HepG2 (cell line): Measurements from ENCODE around the gene CHN1. TPM values are rescaled to one million over a fixed set of nuclear protein-coding genes. Genes with fewer than 3 reads are reported as not detected.

Experiments
- ATAC-seq: fragments of 200-7000 bp; cut with Tn5 transposase; 3 replicates; pipeline ENCODE4 v1.9.1; 2020; ENCODE audit warnings: mild to moderate bottlenecking, moderate library complexity
- BruUV-seq: library from RNA; stranded (reverse); fragments of 400-500 nt; replicated peaks from 2 replicates; lab custom pipeline; 2021; lab: Mats Ljungman, UMichigan
- CTCF ChIA-PET: fragments of 300-600 bp; formaldehyde crosslinking; extraction: SDS; loops from one replicate; lab custom pipeline; 2021; ENCODE audit warnings: low total read pairs, inconsistent platforms, low intra/inter-chr PET ratio; lab: Yijun Ruan, JAX
- POLR2A ChIA-PET: fragments of 350-600 bp; sonication (Branson Sonifier 250); formaldehyde crosslinking; loops from one replicate; lab custom pipeline; 2020; ENCODE audit warnings: antibody characterized with exemption, inconsistent platforms; lab: Yijun Ruan, JAX
- DNase-seq: peaks from one replicate; pipeline ENCODE4 v3.0.0-alpha.2; 2015; ENCODE audit warnings: low spot score
- FAIRE-seq: peaks from 3 replicates; lab custom pipeline; 2011; peaks lifted over from hg19 to GRCh38; lab: Jason Lieb, UNC
- H2AFZ ChIP-seq: one replicate; pipeline ENCODE4 v1.6.1; 2011; ENCODE audit warnings: low read length, inconsistent platforms
- H3K27ac ChIP-seq: fragments of 300-600 bp; 3 replicates; pipeline ENCODE4 v1.8.0; 2011; ENCODE audit warnings: mixed run types, mild to moderate bottlenecking, mixed read lengths, low read length, inconsistent platforms; ENCODE audit not compliant: insufficient read depth; ENCODE audit errors: extremely low read length
- H3K27me3 ChIP-seq, 2 experiments: fragments of 200-600 bp in 1 of 2; 2 replicates in 1 of 2; 3 replicates in 1 of 2; pipeline versions ENCODE4 v1.6.0 to v1.8.0; 2011; ENCODE audit warnings: low read length in 2 of 2, mild to moderate bottlenecking in 2 of 2, moderate library complexity in 2 of 2, inconsistent platforms in 1 of 2; ENCODE audit not compliant: insufficient read depth in 2 of 2, control insufficient read depth in 1 of 2
- H3K36me3 ChIP-seq, 2 experiments: fragments of 200-600 bp in 1 of 2; replicated peaks in 1 of 2; 2 replicates in 1 of 2; 3 replicates in 1 of 2; pipeline versions ENCODE4 v1.5.1 to v1.8.0; 2011; ENCODE audit warnings: low read length in 2 of 2, inconsistent platforms in 1 of 2; ENCODE audit not compliant: insufficient read depth in 2 of 2, control insufficient read depth in 1 of 2
- H3K4me1 ChIP-seq: 2 replicates; pipeline ENCODE4 v1.5.1; 2012; ENCODE audit warnings: low read length, inconsistent platforms; ENCODE audit not compliant: insufficient read depth
- H3K4me2 ChIP-seq: 2 replicates; pipeline ENCODE4 v1.6.0; 2011; ENCODE audit warnings: low read depth, low read length, inconsistent platforms
- H3K4me3 ChIP-seq, 3 experiments: fragments of 200-600 bp in 1 of 3; sonication (generic), shearing (Covaris generic) in 1 of 3; replicated peaks in 1 of 3; 2 replicates each; pipeline ENCODE4 v1.5.1; 2011 to 2016; ENCODE audit warnings: low read length in 3 of 3, inconsistent platforms in 2 of 3, low read depth in 2 of 3, mild to moderate bottlenecking in 2 of 3, control low read depth in 1 of 3, mixed read lengths in 1 of 3; ENCODE audit not compliant: insufficient read depth in 1 of 3
- H3K79me2 ChIP-seq: one replicate; pipeline ENCODE4 v1.6.1; 2011; ENCODE audit warnings: low read length, inconsistent platforms; ENCODE audit not compliant: insufficient read depth
- H3K9ac ChIP-seq: 2 replicates; pipeline ENCODE4 v1.6.0; 2011; ENCODE audit warnings: mild to moderate bottlenecking, low read depth, low read length, inconsistent platforms; ENCODE audit not compliant: insufficient read depth
- H3K9me3 ChIP-seq: 2 replicates; pipeline ENCODE4 v1.5.1; 2012; ENCODE audit warnings: mild to moderate bottlenecking, low read length
- H4K20me1 ChIP-seq: 2 replicates; pipeline ENCODE4 v1.6.0; 2011; ENCODE audit warnings: inconsistent platforms, mild to moderate bottlenecking, low read length, moderate library complexity; ENCODE audit not compliant: insufficient read depth
- ARNT2 ChIP-seq: sonication (generic); formaldehyde crosslinking; IDR thresholded peaks from 2 replicates; pipeline ENCODE4 v1.8.0; 2022; ENCODE audit warnings: mild to moderate bottlenecking, low read depth, missing genetic modification reagents, moderate library complexity
- ARNTL ChIP-seq: sonication (generic); formaldehyde crosslinking; IDR thresholded peaks from 2 replicates; pipeline ENCODE4 v1.4.0; 2020; ENCODE audit warnings: mild to moderate bottlenecking, missing genetic modification reagents
- HOXA7 ChIP-seq: sonication (generic); formaldehyde crosslinking; IDR thresholded peaks from 2 replicates; pipeline ENCODE4 v1.8.1; 2022; ENCODE audit warnings: mild to moderate bottlenecking, missing genetic modification reagents, moderate library complexity
- HOXD1 ChIP-seq: sonication (generic); formaldehyde crosslinking; IDR thresholded peaks from 2 replicates; pipeline ENCODE4 v1.5.0; 2020; ENCODE audit warnings: missing genetic modification reagents
- NFYB ChIP-seq: sonication (generic); formaldehyde crosslinking; IDR thresholded peaks from 2 replicates; pipeline ENCODE4 v1.4.0; 2020; ENCODE audit warnings: missing genetic modification reagents
- WIZ ChIP-seq: sonication (generic); formaldehyde crosslinking; IDR thresholded peaks from 2 replicates; pipeline ENCODE4 v1.5.1; 2020; ENCODE audit warnings: mild to moderate bottlenecking, missing genetic modification reagents
- ZNF10 ChIP-seq: sonication (generic); formaldehyde crosslinking; IDR thresholded peaks from 2 replicates; pipeline ENCODE4 v1.4.0; 2020; ENCODE audit warnings: mild to moderate bottlenecking, low read depth, missing genetic modification reagents, borderline replicate concordance
- ZNF512 ChIP-seq: sonication (generic); formaldehyde crosslinking; IDR thresholded peaks from 2 replicates; pipeline ENCODE4 v1.4.0; 2020; ENCODE audit warnings: mild to moderate bottlenecking, missing genetic modification reagents
- ZSCAN31 ChIP-seq: sonication (generic); formaldehyde crosslinking; IDR thresholded peaks from 2 replicates; pipeline ENCODE4 v1.5.0; 2020; ENCODE audit warnings: low read depth, mild to moderate bottlenecking, missing genetic modification reagents
- WGBS: methylation state at CpG from one replicate; pipeline ENCODE4 v1.1.6; 2017; ENCODE audit warnings: low lambda C conversion rate; 5-methylcytosine and 5-hydroxymethylcytosine counted together
- in situ Hi-C: cut with HindIII; loops from 2 replicates; pipeline ENCODE4 v1.10.0; 2017; ENCODE audit warnings: low pct_unique_long_range_greater_than_20kb; ENCODE audit not compliant: extremely low pct_ligation_motif_present
- intact Hi-C: fragments of 100-400 bp; cut with micrococcal nuclease; formaldehyde crosslinking; loops from one replicate; pipeline ENCODE4 v1.10.0; 2022; ENCODE audit not compliant: unreplicated experiment
- polyA plus RNA-seq, 8 experiments: library from polyadenylated mRNA; depleted of rRNA in 3 of 8; stranded (reverse) in 7 of 8; unstranded in 1 of 8; fragments of >200 nt; fragmentation: Illumina TruSeq in 4 of 8; extraction: Trizol in 4 of 8; gene quantifications; 2 replicates each; pipeline versions ENCODE4 v1.2.1 to v1.2.3, GENCODE V29; 2011 to 2016; ENCODE audit warnings: low read depth in 4 of 8, missing spikeins in 1 of 8, mixed read lengths in 1 of 8; ENCODE audit not compliant: insufficient read depth in 1 of 8
- total RNA-seq, 5 experiments: library from RNA; depleted of rRNA; stranded (reverse); fragments of >200 nt; fragmentation: Illumina TruSeq; extraction: Trizol; gene quantifications; 2 replicates each; pipeline ENCODE4 v1.2.3, GENCODE V29; 2016; ENCODE audit warnings: low read depth in 1 of 5

CHN1 gene
- total and polyA plus RNA-seq, 2 of the 13 experiments (the other 11 are each of a cell fraction or from before 2014, with no cell fraction given): 2.8 to 3.5 TPM

GRCh38 chr2:174951745-174952144 lies 53.4 kb downstream of the CHN1 start:
- Histone ChIP-seq H3K4me2 (no peak overlapping the region), H3K9me3 (no peaks in the 10 kb centered on the region), H2AFZ (no peak overlapping the region), H3K27me3 (no peaks in the 10 kb centered on the region), H3K4me3 (no peak overlapping the region), H3K79me2 (no peaks in the 10 kb centered on the region), H3K9ac (no peak overlapping the region), H4K20me1 (no peaks in the 10 kb centered on the region), H3K36me3 (no peaks in the 10 kb centered on the region), H3K27ac (no peak overlapping the region), H3K4me1 (peaks cover 6% of the 10 kb centered on the region; the same call in 1 of the 2 replicates)
- ChIA-PET CTCF (no interaction called here), POLR2A (no interaction called here)
- TF ChIP-seq ARNTL (CRISPR knock-in tag): no peak
- no peak for TF ChIP-seq ZNF512 (CRISPR knock-in tag)
- TF ChIP-seq ARNT2 (CRISPR knock-in tag): no peak
- TF ChIP-seq HOXD1 (CRISPR knock-in tag): no peak
- TF ChIP-seq ZNF10 (CRISPR knock-in tag): no peak
- TF ChIP-seq HOXA7: no peak
- no peak for TF ChIP-seq ZSCAN31 (CRISPR knock-in tag)
- no peak for TF ChIP-seq NFYB
- no peak for TF ChIP-seq WIZ (CRISPR knock-in tag)
- in situ Hi-C loops (no loop called here), intact Hi-C loops (no loop called here)
- FAIRE-seq (no peak), DNase-seq (no peak), ATAC-seq (no peak)
- BruUV-seq: no TSS peak
- 14% methylated on average over 1 of the region's 1 CpG for WGBS
